Epithelial cell of prostate (primary cell): ENCODE measurements around the gene ARFGEF2.
A peak's percentile ranks its signal among the peaks of the same experiment; 100 is the strongest.
"Not testable (repeated sequence)": the region's sequence is repeated elsewhere in the genome, so short reads cannot be mapped to it uniquely, and the experiment has no call there.

ENCODE experiments used
- DNase-seq: peaks from one replicate; pipeline ENCODE4 v3.0.0-alpha.2; 2011; ENCODE audit warnings: low read depth, low spot score
- H3K27ac ChIP-seq: fragments of 450-650 bp; 2 replicates; pipeline ENCODE4 v1.5.1; 2017; ENCODE audit warnings: mild to moderate bottlenecking

ARFGEF2 gene

DNA sequence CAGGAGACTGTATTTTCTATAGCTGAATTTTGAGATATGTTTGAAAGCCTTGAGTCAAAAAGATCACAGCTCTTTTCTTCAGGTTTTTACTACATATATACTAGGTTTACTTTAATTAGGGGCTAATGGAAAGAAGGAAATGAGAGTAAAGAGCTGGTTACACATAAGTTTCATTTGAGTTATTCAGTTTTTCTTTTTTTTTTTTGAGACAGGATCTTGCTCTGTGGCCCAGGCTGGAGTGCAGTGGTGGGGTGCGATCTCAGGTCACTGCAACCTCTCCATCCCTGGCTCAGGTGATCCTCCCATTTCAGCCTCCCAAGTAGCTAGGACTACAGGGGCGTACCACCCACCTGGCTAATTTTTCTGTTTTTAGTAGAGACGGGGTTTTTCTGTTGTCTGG lies 4.8 kb downstream of the ARFGEF2 start:
- no peak overlapping the region for H3K27ac ChIP-seq
- no peak for DNase-seq

DNA sequence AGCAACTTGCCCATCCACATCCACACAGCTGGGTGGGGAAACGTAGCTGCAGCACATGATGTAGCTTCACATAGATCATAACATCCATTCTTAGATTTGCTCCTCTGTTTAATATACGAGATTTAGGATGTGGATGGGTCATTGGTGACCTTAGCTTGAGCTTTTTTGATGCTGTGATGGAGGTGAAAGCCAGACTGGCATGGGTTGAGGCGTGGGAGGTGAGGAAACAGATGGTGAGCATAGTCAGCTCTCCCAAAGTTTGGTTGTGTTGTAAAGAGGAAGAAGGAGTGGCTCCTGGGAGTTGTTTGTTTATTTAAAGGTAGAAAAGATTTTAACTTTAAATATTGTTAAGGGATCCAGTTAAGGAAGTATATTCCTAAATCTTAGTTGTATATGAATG lies 5.3 kb downstream of the ARFGEF2 start:
- H3K27ac ChIP-seq: no peak overlapping the region
- no peak for DNase-seq

DNA sequence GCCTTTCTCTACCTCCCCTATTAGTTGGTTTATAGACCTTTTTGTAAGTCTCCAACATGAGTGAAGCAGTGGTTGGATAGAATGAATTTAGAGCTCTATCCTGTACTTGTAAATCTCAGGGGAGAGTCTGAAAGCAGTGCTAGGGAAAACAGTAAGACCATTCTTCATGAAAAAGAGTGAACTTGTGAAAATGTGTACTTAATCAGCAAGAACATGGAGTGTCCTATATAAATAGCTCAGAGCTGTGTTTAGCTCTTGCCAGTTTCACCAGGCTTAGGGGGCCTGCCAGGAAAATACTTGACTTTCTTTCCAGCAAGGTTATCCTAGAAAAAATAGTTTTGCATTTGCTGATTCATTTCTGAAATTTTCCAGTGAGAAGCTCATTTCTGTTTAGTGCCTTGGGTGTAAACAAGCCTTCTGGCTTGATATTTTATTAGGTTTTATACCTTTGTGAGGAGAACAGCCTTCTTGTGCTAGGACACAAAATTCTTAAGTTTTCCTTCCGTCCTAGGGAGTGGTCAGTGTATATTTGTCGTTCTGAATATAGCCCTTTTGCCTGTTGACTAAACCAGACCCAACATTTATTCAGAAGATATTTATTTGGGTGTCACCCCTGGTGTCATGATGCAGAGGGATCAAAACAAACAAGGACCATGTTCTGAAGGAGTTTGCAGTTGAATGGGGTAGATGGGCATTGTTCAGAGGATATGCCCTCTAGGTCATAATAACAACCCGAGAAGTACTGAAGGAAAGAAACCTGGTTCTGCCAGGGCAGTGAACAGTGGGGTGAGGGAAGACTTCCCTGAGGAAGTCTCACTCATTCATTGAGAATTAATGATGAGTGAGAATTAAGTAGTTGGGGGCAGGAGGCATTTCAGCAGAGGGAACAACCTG lies 7.6 kb downstream of the ARFGEF2 start:
- no peak overlapping the region for H3K27ac ChIP-seq
- no peak for DNase-seq

DNA sequence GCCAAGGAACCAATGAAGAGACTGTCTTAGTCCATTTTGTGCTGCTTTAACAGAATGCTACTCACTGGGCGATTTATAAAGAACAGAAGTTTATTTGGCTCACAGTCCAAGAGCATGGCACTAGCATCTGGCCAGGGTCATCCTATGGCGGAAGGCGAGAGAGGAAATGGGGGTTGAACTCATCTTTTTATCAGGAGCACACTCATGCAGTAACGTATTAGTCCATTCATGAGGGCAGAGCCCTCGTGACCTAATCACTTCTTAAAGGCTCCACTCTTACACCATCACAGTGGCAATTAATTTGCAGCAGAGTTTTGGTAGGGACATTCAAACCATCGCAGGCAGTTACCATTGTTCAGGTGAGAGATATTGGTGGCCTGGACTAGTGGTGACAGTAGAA lies 8.5 kb downstream of the ARFGEF2 start:
- H3K27ac ChIP-seq: no peak overlapping the region
- no peak for DNase-seq

DNA sequence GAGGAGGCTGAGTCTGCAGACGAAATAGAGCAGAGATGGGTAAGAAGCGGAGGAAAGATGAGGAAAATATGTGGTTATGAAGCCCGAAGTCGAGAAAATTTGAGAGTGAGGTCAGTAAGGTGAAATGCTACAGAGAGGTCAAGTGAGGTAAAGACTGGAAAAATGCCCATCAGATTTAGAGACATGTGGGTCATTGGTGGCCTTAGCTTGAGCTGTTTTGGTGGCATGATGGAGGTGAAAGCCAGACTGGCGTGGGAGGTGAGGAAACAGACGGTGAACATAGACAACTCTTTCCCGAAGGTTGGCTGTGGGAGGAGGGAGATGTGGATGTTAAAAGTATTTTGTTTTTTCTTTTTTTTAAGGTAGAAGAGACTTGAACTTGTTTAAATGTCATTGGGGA lies 9.4 kb downstream of the ARFGEF2 start:
- no peak overlapping the region for H3K27ac ChIP-seq
- no peak for DNase-seq

DNA sequence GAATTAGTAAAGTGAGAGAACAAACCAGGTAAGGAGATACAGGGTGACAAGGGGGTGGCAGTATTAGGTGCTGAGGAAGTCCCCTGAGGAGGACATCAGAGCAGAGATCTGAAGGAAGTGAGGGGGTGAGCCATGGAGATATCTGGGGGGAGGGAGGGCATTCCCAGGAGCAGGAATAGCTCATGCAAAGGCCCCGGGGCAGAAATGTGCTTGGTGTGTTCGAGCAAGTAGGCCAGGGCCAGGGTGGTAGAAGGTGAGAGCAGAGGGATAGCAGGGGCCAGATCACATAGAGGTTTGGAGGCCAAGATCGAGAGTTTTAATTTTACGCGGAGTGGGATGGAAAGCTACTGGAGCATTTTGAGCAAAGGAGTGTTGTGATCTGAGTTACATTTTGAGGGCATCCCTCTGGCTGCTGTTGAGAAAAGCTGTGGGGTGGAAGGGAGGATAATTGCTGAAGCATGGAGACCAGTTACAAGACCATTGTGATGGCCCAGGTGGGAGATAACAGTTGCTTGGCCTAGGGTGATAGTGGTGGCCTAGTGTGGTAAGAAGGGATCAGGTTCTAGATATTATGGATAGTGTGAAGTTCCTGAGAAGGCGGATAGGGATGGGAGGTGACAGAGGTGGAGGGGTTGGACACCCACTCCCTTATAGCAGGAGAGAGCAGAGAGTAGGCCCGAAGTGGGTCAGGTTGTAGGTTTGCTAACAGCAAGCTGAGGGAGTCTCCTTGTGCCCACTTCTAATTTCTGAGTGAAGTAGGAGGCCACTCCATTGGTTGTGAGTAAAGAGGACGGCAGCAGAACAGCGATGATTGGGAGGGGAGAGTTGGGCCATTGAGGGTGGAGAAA lies 10.2 kb downstream of the ARFGEF2 start:
- H3K27ac ChIP-seq: no peak overlapping the region
- no peak for DNase-seq

DNA sequence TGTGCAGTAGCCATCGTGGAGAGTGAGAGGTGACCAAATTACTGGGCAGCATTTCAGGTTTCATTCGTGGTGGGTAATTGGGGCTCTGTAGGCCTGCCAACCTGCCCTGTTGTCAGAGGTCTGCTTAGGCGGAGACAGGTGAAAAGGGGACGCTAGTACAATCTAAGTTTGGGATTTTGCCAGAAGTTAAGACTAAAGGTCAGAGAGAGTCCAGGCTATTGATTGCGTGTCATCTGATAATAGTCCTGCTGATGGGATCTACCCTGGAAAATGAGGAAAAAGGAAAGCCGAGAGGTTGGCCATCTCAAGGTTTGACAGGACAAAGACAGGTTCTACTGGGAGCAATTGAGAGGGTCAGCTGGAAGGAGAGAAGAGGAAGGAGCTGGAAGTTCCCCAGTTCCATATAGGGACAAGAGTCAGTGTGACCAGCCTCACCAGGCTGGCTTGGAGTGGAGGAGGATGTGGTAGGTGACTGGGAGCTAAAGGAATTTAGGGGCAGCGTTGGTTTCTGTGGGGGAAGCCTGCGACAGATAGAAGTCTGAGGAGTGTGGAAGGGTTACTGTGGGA lies 10.9 kb downstream of the ARFGEF2 start:
- no peak overlapping the region for H3K27ac ChIP-seq
- DNase-seq: no peak

DNA sequence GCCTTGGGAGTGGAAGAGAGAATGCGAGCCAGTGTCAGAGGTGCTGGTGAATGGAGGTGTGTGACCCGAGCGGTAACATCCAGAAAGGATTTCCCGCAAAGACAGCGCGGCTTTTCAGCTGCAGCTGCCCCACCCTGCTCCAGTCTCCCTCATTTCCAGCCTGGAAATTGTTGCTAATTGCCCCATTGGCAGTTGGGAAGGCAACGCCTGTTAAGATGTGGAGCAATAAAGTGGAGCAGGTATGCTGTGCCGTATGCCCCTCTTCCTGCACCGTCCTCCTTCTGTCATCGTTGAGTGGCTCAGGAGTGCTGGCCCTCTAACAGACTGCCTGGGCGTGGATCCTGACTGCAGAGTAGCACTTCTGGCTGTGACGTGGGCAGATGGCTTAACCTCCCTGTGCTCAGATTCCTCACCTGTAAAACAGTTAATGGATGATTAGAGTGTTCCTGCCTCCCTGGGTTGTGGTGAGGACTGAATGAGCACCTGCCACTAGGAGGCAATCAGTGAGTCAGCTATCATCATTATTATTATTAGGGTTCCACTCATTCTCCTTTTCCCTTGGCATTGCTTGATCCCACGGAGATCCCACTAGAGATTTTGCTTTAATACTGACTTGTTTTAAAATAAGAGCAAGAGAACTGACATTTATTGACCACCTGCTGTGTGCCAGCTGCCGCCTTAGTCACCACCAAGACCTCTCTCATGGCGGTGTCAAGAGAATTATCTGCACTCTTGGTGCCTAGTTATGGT lies 11.7 kb downstream of the ARFGEF2 start:
- no peak overlapping the region for H3K27ac ChIP-seq
- no peak for DNase-seq

DNA sequence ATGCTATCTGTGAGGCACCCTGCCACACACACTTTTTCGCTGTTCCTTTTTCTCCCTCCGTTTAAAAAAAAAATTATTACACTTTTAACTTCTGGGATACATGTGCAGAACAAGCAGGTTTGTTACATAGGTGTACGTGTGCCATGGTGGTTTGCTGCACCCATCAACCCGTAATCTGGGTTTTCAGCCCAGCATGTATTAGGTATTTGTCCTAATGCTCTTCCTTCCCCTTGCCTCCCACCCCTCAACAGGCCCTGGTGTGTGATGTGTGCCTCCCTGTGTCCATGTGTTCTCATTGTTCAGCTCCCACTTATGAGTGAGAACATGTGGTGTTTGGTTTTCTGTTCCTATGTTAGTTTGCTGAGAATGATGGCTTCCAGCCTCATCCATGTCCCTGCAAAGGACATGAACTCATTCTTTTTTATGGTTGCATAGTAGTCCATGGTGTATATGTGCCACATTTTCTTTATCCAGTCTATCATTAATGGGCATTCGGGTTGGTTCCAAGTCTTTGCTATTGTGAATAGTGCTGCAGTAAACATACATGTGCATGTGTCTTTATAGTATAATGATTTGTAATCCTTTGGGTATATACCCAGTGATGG lies 12.9 kb downstream of the ARFGEF2 start:
- not testable (repeated sequence) for DNase-seq, H3K27ac ChIP-seq

DNA sequence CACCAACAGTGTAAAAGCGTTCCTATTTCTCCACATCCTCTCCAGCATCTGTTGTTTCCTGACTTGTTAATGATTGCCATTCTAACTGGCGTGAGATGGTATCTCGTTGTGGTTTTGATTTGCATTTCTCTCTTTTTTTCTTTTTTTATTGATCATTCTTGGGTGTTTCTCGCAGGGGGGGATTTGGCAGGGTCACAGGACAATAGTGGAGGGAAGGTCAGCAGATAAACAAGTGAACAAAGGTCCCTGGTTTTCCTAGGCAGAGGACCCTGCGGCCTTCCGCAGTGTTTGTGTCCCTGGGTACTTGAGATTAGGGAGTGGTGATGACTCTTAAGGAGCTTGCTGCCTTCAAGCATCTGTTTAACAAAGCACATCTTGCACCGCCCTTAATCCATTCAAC lies 13.5 kb downstream of the ARFGEF2 start:
- H3K27ac ChIP-seq, DNase-seq: not testable (repeated sequence)

DNA sequence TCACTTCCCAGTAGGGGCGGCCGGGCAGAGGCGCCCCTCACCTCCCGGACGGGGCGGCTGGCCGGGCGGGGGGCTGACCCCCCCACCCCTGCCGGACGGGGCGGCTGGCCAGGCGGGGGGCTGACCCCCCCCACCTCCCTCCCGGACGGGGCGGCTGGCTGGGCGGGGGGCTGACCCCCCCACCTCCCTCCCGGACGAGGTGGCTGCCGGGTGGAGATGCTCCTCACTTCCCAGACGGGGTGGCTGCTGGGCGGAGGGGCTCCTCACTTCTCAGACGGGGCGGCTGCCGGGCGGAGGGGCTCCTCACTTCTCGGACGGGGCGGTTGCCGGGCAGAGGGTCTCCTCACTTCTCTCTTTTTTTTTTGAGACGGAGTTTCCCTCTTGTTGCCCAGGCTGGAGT lies 14.7 kb downstream of the ARFGEF2 start:
- DNase-seq, H3K27ac ChIP-seq: not testable (repeated sequence)

DNA sequence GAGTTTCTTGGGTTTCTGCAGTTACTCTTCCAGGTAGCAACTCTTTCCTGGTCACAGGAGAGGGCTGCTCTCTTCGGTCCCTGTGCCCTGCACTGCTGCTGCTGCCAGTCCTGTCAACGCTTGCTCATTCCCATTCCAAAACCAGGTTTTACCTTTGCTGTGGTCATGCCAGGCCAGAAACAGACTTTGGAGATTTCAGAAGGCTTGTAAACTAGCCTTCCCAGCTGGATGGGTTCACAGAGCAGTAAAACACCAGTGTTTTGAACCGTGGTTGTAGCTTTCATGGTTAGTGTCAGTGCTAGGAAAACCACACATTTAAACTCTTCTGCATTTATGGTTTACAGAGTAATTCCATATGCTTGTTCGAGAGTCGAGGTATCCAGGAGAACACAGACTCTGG lies 16.2 kb downstream of the ARFGEF2 start:
- no peak for DNase-seq
- no peak overlapping the region for H3K27ac ChIP-seq

DNA sequence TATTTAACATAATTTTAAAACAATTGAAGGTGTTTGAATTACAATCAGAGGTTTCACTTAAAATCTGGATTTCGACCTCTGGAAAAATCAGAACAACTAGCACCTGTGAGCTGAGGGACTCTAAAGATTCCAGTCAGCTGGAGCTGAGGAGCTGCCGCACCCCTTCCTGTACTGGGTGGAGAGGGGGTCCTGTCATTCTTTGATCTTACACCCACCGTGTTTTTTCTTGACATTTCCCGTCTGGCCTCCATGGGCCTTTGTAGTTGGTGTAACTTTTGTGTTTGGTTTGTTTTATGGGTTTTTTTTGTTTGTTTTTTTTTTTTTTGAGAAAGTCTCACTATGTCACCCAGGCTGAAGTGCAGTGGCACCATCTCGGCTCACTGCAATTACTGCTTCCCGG lies 17.2 kb downstream of the ARFGEF2 start:
- DNase-seq: no peak
- no peak overlapping the region for H3K27ac ChIP-seq

DNA sequence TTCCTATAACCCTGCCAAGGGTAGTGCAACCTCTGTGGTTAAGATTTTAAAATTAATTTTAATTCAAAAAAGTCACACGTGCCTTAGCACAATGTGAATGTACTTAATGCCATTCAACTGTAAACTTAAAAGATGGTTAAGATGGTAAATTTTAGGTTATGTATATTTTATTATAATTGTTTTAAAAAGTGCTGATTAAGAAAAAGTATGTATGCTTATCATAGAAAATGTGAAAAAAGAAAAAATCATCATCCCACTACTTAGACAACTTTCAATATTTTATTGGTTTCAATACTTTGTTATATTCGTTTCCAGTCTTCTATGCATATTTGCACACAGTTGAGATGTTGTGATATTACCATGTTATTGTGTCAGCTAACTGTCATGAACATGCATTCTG lies 18.7 kb downstream of the ARFGEF2 start:
- no peak for DNase-seq
- no peak overlapping the region for H3K27ac ChIP-seq

DNA sequence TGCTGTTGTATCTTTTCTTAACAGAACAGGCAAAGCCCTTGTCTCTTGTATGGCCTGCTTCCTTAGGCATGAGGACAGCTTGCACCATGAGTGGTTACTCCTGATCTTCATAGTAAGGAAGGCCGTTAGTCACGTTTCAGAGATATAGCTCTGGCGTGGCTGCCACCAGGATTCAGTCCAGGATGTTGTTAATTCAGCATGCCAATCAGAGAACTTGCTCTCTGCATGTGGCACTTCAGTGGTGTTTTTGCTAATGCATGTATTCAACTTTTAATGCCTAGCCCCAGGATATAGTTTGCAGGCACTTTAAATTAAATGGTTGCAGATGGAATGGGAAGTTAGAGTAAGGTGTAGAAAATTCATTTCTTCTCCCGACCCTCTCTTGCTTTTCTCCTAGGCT lies 20.0 kb downstream of the ARFGEF2 start:
- H3K27ac ChIP-seq: no peak overlapping the region
- no peak for DNase-seq

DNA sequence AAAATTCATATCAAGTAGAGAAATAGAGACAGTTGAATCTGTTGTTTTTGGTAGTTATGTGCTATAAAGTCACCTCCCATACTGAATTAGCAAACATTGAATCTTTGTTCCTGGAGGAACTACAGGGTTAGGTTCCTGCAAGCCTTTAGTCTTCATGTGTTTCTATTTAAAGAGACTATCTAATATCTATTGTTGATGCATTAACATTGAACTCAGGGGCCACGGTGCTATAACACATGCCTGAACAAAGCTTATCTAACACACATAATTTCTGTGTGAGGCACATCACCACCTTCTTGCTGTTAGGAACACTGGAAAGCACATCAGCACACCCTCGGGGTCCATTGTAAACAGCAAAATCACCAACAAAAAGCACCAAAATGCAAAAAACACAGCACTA lies 21.2 kb downstream of the ARFGEF2 start:
- H3K27ac ChIP-seq: no peak overlapping the region
- no peak for DNase-seq

DNA sequence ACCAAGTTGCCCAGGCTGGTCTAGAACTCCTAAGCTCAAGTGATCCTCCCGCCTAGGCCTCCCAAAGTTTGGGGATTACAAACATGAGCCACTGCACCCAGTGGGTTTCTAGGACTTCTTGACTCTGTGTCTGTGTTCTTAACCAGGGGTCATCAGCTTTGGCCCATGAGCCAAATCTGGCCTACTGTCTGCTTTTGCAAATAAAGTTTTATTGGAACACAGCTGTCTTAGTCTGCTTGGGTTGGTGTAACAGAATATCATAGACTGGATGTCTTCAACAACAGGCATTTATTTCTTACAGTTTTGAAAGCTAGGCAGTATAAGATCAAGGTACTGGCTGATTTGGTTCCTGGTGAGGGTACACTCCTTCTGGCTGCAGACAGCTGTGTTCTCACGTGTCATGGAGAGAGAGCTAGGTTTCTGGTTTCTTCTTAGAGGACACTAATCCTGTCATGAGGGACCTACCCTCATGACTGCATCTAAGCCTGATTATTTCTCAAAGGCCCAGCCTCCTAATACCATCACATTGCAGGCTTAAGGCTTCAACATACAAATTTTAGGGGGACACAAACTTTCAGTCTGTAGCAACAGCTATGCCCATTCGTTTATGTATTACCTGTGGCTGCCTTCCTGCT lies 23.3 kb downstream of the ARFGEF2 start:
- H3K27ac ChIP-seq: no peak overlapping the region
- DNase-seq: no peak

DNA sequence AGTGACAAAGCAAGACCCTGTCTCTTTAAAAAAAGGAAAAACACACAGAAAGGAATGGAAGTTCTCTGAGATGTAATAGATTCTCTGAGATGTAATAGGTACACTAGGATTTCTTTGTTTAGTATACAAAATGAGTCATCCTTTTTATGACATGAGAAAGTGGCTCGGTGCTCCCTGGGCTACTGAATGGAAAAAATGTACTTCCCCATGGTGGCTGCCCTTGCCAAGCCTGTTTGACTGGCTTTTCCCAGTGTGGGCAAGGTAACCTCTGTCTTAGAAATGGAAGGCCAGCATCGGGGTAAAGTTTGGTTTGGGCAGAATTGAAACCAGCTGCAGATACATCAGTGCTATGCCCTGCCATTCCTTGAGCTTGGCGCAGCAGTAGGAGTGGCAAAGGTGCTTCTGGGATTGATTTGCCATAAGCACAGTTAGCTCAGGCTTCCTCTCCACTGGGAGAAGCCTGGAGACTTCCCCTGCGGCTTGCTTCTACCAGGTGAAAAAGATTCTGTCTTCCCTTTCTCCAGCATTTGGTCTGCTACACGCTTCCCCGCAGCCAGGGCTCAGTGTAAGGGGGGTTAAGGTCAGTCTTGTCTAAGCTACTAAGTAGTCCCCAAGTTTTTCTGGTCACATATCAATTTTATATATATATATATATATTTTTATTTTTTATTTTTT lies 24.5 kb downstream of the ARFGEF2 start:
- DNase-seq: peak; percentile 60
- peak overlapping the region; percentile 33 for H3K27ac ChIP-seq

DNA sequence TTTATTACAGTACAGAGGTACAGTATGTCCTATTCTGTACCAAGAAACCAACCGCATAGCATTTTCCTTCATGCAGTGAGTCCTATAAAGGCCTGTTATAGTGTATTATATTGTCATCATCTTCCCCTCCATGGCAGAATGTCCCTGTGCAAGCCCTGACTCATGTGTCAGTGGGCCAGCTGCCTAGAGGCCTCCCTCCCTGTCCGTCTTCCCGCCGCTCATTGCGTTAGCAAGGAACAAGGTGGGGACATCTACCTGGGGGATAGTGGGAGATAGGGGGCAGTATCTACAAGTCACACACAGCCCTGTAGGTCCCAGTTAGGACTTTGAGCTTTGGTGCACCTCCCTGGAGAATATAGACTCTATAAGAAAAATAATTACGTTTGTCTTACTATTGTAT lies 27.1 kb downstream of the ARFGEF2 start:
- no peak for DNase-seq
- H3K27ac ChIP-seq: no peak overlapping the region
